ENCODE results near the gene ARHGAP10.

DNA sequence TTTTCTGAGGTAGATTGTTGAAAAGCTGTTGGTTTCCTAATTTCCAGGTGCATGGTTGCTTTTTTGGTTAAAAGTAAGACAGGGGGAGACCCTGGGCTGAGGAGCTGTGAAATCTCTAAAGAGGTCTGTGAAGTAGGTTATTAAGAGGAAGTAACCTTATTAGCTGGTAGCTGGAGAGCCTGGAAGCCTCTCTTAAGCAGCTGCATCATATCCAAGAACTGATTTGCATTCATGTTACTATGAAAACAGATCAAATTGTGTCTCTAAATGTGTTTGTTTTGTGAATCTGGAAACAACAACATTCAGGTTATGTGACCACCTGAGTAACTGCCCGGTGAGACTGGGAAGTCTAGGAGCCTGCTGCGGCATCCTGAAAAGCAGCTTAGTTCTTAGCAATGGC is 54.1 kb downstream of the ARHGAP10 start:
- TF ChIP-seq, protein P1, sequence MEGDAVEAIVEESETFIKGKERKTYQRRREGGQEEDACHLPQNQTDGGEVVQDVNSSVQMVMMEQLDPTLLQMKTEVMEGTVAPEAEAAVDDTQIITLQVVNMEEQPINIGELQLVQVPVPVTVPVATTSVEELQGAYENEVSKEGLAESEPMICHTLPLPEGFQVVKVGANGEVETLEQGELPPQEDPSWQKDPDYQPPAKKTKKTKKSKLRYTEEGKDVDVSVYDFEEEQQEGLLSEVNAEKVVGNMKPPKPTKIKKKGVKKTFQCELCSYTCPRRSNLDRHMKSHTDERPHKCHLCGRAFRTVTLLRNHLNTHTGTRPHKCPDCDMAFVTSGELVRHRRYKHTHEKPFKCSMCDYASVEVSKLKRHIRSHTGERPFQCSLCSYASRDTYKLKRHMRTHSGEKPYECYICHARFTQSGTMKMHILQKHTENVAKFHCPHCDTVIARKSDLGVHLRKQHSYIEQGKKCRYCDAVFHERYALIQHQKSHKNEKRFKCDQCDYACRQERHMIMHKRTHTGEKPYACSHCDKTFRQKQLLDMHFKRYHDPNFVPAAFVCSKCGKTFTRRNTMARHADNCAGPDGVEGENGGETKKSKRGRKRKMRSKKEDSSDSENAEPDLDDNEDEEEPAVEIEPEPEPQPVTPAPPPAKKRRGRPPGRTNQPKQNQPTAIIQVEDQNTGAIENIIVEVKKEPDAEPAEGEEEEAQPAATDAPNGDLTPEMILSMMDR (conservative IDR thresholded peaks at IDR 0.05 in 1 of 2, IDR thresholded peaks at IDR 0.05 in 1 of 2; ENCODE audit: extremely low read depth in 1 of 2, insufficient read depth in 1 of 2, low read depth in 1 of 2, low read length in 2 of 2) = no peak
- TF ChIP-seq EZH2 (IDR thresholded peaks at IDR 0.05; ENCODE audit: borderline replicate concordance, low read length) = no peak
